NCI-H82 treated with DMSO at 0.1 percent for 48 hours (cell line): ENCODE measurements around the gene ZNF580.

Experiments
- DNase-seq: peaks from one replicate; lab custom pipeline; 2025; ENCODE audit not compliant: unreplicated experiment; lab: John Stamatoyannopoulos, UW

ZNF580 gene

DNA sequence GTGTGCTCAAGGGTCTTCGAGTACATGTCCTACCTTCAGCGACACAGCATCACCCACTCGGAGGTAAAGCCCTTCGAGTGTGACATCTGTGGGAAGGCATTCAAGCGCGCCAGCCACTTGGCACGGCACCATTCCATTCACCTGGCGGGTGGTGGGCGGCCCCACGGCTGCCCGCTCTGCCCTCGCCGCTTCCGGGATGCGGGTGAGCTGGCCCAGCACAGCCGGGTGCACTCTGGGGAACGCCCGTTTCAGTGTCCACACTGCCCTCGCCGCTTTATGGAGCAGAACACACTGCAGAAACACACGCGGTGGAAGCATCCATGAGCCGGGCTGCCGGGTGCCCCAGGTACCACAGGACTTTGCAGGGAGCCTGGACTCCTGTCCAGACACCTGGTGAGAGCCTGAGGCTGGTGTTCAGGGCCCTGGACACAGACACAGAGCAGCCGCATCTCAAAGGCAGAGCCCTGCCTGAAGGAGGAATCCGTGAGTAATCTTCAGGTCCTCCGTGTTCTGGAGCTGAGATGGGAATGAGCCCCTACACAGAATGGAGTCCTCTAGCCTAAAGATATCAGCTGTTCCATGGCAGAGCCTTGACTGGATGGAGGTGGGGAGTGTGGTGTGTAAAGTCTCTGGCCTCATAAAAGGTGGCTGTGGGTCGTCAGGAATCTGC is 4.2 kb downstream of the ZNF580 start:
- DNase-seq: no peak

DNA sequence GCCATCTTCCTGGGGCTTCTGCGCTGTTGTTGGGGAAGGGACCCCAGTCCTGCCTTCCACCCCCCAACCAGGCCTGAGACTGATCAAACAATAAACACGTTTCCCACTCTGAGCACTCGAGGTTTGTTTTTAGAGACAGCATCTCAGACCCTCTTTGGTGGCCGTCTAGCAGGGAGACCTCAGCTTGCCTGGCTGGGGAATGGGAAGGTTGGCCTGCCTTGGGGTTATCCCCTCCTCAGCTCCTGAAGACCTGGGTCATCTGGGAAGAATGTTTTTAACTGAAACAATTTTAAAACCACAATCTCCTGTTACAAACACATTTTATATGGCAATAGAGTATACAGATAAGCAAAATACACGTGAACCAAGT is 4.7 kb downstream of the ZNF580 start:
- no peak for DNase-seq

DNA sequence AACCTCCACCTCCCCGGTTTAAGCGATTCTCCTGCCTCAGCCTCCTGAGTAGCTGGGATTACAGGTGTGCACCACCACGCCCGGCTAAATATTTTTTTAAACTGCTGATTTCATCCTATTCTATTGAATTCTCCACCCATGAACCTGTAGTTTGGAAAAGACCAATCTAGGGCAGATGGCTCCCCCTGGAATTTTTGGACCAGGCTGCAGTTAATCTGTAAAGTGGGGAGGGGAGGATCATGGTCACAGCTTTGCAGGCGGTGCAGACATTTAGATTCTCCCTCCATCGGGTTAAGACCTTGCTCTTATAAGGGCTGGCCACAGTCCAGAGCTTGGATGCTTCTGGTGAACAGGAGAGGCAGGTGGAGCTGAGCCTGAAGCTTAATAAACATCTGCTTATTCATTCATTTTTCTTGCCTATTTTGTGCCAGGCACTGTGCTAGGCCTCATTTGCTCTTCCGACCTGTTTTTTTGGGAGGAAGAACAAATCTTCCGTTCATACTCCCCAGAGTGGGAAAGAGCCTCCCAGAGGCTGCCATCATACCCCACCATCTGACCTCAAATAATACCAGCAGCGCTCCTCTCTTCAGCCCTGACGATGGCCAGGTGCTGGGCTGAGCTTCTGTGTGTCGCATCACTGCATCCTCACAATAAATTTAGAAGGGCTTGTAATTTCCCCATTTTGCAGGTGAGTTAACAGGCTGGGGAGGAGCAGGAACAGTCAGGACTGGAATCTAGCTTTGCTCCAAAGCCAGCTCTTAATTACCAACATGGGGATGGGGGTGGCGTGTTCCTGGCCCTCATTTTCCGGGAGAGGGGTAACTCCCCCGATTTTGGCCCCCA is 6.3 kb downstream of the ZNF580 start:
- DNase-seq: peak; percentile 51

DNA sequence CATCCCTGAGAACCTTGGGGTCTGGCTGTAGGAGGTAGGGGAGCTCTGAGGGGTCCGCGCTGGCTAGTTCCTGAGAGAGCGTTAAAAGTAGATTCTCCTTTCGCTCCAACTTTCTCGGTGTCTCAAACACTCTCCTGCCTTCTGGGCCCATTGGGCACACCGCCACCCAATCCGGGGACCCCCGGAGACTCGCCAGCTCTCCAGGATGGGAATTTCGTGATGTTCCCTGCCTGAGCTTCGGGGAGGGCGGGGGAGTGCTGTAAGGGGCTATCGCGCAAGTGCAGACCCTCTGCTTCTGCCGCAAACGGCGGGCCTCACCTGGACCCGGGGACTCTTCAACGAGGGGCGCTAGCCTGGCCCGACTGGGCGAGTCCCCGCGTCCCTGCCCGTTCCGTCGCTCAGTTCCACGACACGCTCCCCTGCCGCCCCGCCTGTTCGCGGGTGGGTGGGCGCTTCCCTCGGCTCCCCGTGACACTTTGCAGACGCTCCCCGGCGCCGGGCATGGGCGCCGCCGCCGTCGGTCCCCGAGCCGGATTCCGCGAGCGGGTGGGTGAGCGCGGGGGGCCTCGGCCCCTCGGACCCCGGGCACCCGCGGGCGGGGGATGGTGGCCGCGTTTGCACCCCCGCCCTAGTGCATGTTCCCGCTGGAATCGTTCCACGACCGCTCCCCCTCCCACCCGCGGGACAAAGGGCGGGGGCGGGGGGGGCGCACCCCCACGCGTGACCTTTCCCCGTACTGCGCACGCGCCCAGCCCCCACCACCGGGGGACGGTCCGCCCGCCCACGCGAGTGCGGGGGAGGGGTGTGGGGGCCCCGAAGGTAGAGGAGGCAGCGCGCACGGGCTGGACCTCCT is 7.2 kb downstream of the ZNF580 start, which contains the start of gene CCDC106:
TSS of gene CCDC106 (plus strand) at position 481 of the 853 bp plus-strand sequence. CDS start 835 bp downstream, outside the sequence.
- DNase-seq: peak; percentile 55

DNA sequence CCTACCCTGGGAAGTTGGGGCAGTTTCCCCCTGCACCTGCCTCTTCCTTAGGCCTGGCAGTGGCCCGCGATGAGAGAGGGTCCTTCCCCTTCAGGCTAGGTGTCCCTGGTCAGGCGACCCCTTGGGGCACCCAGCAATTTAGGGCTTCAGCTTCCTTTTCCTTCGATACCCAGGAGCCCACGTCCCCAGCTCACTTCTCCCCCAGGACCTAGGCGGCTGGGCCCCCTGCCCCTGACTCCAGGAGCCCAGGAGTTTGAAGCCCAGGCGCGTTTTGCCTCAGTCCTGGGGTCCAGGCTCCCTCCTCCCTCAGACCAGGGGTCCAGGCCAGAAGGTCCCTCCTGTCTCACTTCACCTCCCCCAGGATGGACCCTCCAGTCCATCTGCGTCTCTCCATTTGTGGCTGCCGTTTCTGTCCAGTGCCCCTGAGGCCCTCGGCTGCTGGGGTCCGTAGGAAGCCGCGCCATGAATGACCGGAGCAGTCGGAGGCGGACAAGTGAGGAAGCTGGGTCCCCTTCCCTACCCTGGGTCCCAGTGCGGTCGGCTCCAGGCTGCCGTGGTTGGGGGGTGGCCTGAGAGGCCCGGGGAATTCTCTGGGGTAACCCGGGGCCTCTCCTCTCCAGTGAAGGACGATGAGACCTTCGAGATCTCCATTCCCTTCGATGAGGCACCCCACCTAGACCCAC is 7.9 kb downstream of the ZNF580 start:
- no peak for DNase-seq

DNA sequence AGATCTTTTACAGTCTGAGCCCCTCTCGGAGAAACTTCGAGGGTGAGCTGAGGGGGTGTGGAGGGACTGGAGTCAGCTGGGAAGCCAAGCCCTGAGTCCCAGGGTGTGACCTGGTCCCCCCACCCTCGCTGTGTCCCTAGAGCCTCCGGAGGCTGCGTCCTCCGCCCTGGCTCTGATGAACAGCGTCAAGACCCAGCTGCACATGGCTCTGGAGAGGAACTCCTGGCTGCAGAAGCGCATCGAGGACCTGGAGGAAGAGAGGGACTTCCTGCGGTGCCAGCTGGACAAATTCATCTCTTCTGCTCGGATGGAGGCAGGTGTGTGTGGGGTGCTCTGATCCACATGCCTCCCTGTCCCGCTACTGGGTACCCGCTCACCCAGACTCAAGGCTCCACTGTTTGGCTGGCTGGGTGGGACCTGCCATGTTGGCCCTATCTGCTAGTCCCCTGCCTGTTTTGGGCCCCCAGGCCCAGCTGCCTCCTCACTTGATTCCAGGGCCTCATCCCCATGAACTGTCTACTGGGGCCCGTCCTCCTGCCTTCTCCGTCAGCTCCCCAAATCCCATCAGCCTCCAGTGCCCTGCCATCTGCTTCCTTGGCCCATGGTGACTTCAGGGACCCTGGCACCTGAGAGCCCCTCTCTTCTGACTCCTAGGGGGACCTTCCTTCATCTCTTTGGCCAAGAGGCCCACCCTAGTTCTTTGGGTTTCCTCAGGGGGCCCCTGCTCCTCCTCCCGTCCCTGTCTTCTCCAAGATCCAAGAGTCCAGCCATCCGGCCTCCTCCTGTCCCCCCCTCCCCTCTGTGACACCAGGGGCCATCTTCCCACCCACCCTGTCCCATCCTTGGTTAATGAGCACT is 8.7 kb downstream of the ZNF580 start:
- no peak for DNase-seq

DNA sequence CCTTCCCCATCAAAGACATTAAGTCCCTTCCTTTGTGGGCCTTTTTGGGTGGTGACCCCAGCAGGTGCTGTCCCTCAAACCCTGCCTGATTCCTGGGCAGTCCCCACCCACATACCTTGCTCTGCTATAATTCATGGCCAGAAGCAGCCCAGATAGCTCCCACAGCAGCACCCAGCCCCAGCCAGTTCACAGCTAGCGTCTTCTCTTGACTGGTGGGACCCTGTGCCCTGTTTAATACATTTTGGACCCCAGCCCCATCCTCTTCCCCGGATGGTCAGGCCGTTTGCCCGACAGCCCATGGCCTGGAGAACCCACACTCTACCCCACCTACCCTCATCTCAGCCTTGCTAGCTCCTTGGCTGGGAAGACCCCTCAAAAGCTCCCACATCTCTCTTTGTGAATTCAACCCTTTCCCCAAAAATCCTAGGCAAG is 9.3 kb downstream of the ZNF580 start:
- no peak for DNase-seq

DNA sequence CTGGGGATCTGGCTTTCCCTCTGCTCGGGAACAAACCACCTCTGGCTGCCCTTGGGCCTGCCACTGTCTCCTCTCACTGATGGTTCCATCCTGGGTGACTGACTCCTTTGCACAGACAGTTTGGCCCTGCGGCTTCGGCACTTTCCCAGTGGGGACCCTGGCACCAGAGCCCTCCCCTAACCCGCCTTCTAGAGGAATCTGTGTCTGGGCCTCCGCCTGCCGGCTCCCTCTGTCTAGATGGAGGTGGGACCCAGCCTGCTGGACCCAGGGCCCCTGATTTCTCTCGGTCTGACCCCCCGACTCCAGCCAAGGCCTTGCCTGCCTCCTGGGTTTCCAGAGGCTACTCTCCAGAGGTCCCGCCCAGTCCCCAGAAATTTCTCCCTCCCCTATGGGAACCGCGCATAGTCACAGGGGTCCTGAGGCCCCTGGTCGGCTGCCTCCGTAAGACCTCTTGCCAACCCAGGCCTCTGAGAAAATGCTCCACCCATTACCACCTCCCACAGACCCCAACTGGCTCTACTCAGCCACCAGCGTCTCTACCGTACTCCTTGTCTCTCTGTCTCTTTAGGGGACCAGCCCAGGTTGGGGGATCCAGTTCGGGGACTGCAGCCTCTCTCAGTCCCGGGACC is 9.9 kb downstream of the ZNF580 start:
- no peak for DNase-seq

DNA sequence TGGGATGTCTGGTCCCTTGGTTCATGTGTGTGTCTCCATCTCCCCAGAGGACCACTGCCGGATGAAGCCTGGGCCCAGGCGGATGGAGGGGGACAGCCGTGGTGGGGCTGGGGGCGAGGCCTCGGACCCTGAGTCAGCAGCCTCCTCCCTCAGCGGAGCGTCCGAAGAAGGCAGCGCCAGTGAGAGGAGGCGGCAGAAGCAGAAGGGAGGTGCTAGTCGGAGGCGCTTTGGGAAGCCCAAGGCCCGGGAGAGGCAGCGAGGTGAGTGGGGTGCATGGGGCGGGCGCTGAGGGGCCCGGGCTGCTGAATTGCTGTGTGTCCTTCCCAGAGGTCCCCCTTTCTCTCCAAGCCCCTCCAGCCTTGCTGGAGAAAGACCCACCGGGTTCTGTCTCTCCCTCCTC is 10.4 kb downstream of the ZNF580 start:
- no peak for DNase-seq

DNA sequence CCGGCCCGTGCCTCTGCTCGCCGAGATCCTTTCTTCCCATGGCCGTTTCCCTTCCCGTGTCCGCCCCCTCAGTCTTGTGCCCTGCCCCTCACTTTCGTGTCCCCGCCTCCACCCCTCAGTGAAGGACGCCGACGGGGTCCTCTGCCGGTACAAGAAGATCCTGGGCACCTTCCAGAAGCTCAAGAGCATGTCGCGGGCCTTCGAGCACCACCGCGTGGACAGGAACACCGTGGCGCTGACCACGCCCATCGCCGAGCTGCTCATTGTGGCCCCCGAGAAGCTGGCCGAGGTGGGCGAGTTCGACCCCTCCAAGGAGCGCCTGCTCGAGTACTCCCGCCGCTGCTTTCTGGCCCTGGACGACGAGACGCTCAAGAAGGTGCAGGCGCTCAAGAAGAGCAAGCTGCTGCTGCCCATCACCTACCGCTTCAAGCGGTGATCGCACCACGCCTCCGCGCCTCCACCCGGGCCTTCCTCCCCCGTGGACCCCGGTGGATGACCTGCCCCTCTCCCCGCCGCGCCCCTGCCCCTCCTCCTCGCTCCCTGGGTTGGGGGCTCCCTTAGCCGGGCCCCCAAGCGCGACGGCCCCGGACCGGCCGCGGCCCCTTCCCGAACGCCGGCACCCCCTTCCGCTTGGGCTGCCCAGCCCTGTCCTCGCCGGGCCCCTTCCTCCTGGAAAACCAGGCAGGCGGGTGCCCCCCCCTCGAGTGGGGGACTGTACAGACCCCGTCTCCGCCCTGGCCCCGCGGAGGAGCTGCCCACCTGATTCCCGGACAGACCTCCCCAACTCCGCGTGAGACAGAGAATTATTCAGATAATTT is 11.7 kb downstream of the ZNF580 start:
- no peak for DNase-seq

DNA sequence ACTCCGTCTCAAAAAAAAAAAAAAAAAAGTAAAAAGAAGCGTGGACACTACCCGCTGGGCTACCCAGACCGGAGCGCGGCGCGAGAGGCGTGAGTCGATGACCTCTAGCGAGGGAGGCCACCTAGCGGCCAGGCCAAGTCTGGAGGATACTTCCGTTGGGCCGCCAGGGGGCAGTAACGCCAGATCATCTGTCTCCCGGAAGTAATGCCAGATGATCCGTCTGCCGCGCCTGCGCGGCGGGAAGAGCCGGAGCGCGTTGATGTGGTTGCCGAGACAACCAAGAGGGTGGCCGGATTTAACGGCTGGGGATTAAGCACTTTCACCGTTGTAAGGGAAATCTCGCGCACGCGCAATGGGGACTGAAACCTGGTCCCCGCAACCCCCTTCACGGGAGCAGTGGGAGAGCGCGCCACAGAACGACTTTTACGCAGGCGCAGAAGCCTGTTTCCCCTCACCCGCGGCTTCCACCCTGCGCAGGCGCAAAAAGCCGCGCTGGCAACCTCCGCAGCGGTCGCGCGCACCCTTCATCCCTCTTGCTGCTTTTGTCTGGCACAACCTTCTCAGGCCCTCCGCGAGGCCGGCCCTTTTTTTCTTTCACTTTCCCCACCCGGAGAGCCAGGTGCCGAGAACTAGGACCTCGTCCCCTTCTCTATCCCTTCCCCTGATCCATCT is 13.0 kb downstream of the ZNF580 start:
- DNase-seq: peak; percentile 99

DNA sequence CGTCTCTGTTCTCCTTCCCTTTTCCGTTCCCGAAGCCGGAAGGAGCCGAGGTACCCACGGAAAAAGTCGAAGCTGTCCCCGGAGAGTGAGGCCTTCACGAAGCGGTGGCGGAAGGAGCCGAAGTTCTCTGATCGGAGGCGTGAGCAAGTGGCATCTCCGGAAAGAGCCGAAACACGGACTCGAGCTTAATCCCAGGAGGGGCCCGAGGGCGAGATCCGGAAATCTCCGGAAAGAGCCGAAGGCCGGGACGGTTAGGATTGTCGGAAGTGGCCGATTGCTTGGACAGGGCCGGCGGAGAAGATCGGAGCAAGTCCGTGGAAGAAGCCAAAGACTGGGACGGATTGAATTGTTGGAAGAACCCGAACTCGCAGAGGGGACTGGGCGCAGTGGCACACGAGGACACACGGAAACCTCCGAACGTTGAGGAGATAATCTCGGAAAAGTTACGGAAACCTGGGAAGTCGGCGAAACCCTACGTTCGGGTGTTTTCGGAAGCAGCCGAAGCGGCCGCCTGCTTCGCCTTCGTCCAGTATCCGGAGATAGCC is 13.6 kb downstream of the ZNF580 start:
- DNase-seq: peak; percentile 94

DNA sequence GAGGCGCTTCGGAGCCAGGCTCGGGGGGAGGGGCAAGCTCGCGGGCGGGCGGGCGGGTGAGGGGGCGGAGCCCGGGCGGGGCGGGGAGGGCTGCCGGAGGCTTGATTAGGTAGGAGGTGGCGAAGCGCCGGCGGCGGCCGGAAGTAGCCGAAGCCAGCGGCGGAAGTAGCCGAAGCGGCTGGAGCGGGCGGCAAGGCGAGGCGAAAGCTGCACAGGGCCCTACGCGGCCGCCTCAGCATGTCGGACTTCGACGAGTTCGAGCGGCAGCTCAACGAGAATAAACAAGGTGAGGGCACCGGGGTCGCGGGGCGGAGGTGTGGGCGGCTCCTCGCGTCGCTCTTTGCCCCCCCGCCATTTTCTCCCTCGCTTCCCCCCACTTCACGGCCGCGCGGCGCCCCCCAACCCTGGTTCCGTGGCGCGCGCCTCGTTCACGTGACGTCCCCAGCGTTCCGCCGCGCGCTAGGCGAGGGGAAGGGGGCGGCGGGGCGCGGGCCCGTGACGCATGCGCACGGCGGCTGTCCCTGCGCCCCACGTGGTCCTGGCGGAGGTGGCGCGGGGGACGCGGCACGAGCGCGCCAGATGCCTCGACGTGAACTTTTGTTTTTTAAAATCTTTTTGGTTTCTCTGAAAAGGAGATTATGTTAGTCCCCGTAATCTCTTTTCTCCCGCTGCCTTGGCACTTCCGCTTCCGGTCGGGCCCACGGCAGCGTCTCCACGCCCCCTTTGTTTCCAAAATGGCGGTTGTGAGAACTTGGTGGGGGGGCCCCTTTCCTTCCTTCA is 14.3 kb downstream of the ZNF580 start, which contains the start of gene U2AF2:
TSS of gene U2AF2 (plus strand) at position 168 of the 780 bp plus-strand sequence. CDS start at position 238, 70 bp downstream.
- peak; percentile 85 for DNase-seq

DNA sequence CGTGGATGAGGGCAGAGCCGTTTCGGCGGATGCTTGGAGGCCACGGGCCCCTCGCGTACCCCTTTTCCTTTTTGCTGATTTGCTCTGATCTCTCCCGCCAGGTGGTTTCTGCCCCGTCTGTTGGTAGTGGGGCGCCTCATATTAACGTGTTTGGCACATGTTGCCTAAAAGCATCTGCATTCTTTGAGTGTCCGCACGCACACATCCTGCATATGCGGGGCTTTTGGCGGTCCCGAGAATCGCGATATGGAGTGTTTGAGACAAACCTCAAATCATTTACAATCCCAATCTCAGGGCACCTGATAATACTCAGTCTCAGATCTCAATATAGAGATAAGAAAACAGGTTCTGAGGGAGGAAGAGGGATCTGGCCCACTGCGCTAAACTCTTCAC is 14.8 kb downstream of the ZNF580 start:
- no peak for DNase-seq

DNA sequence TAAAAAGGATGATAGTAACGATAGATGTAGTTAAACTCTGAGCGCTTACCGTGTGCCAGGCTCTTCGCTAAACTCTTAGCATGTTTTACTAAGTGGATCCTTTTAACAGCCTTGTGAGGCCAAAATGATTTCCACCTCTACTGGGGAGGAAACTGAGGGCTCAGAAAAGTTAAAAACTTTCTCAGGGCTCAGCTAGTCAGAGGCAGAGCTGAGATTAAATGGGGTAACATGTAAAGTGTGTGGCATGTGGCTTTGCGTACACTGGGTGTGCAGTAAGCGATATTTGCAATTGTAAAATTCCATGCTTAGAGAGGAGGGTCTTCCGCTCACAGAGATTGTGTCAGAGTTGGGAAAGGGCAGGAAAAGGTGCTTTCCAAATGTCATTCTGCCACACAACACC is 15.8 kb downstream of the ZNF580 start:
- no peak for DNase-seq

DNA sequence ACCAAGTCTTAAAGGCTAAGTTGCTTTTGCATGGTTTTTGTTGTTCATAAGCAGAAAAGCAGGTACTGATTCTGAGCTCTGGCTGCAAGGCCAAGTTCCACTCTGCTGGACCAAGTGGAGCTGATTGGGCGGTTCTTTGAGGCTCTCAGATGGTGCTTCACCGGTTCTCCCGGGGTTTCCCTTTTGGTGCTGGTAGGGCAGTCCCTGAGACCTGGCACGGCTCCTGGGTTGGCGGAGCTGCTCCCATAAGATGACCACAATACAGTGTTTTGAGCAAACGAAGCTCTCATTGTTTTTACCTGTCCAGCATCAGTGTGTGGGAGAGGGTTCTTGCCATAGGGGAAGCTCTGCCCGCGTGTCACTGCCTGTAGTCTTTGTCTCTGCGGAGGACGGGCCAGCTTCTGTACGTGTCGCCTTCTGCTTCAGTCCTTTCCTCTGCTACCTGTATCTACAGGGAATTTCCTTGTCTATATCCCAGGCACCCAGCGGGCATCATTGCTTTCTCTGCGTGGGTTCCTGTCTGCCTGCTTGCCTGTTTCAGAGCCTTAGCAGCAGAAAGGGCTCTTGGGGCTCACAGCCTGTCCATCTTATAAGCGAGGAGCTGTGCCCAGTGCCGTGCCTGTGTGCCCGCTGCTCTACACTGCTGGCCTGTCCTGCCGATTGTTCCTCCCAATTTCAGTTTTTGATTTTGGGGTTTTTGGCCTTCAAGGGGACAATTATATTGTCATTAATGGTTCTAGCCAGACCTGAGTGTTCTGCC is 16.4 kb downstream of the ZNF580 start:
- DNase-seq: no peak
